ENCODE data around the gene INHA. TPM values are rescaled to one million over a fixed set of nuclear protein-coding genes. Genes with fewer than 3 reads are reported as not detected.

Gene INHA
- total RNA-seq, 1 experiment from 2014 or later, result 0.31 TPM

GRCh38 chr2:219561179-219562048 lies 10.7 kb upstream of the INHA start:
- no peaks in the 10 kb centered on the region for H3K27me3 ChIP-seq (ENCODE audit: insufficient read depth, low read length)
- no CpG with 5 or more reads among the region's 24 CpGs for WGBS (ENCODE audit: extremely low coverage, insufficient read length, low lambda C conversion rate)
- TF ChIP-seq CTCF (conservative IDR thresholded peaks at IDR 0.05), result no peak
- no peak overlapping the region for H3K9ac ChIP-seq (ENCODE audit: extremely low read depth, insufficient read length, low read length)
- peaks cover 2% of the 10 kb centered on the region; the same call in 1 of the 2 replicates for H3K27me3 Mint-ChIP-seq (ENCODE audit: low read depth)
- H3K27ac Mint-ChIP-seq, result peak overlapping the region; percentile 86 to 96 (median 89)
- peaks cover 26% of the 10 kb centered on the region; the same call in 1 of the 2 replicates for H3K4me1 ChIP-seq (ENCODE audit: insufficient read depth, low read length)
- peaks cover 32 to 67% (median 48%) of the 10 kb centered on the region in 3 experiments for H3K36me3 Mint-ChIP-seq (ENCODE audit: insufficient read depth in 1 of 3, low read depth in 3 of 3)
- H3K79me1 ChIP-seq (ENCODE audit: insufficient read depth, low read depth, low read length, poor library complexity, severe bottlenecking), result no peaks in the 10 kb centered on the region
- H4K5ac ChIP-seq (ENCODE audit: insufficient read length, low read depth, low read length), result no peak overlapping the region
- no peak overlapping the region for H2BK12ac ChIP-seq (ENCODE audit: insufficient read length, low read depth, low read length)
- no peak overlapping the region for H2AFZ ChIP-seq (ENCODE audit: low read length)
- no peak overlapping the region; the same call in 1 of the 2 replicates for H3K14ac ChIP-seq (ENCODE audit: insufficient read depth, low read length)
- no peaks in the 10 kb centered on the region for H4K20me1 ChIP-seq (ENCODE audit: control insufficient read depth, insufficient read depth, insufficient read length)
- no peak overlapping the region for H2BK120ac ChIP-seq (ENCODE audit: low read depth, low read length, poor library complexity, severe bottlenecking)
- no peaks in the 10 kb centered on the region for H3K9me3 ChIP-seq (ENCODE audit: control insufficient read depth, low read depth, low read length)
- no peaks in the 10 kb centered on the region for H3K79me2 ChIP-seq (ENCODE audit: insufficient read depth, low read length)
- peak; percentile 61 for DNase-seq
- H3T11ph ChIP-seq (ENCODE audit: low read length), result no peak overlapping the region
- H2AK5ac ChIP-seq (ENCODE audit: insufficient read length, low read length), result no peak overlapping the region
- no peak overlapping the region for H4K8ac ChIP-seq (replicated peaks; ENCODE audit: insufficient read length, low read depth, low read length)
- no peak overlapping the region for H3K27ac ChIP-seq (ENCODE audit: insufficient read length, low read depth, low read length)
- no peak overlapping the region for H2BK5ac ChIP-seq (ENCODE audit: insufficient read length, low read length)
- H2BK20ac ChIP-seq (ENCODE audit: low read depth, low read length, poor library complexity, severe bottlenecking), result no peak overlapping the region
- H3K4me2 ChIP-seq (ENCODE audit: insufficient read depth, insufficient read length, low read length), result no peak overlapping the region
- H3K9me3 Mint-ChIP-seq, result no peaks in the 10 kb centered on the region; a peak in 1 of 5 replicates
- H3K18ac ChIP-seq (ENCODE audit: insufficient read length, low read depth, low read length), result no peak overlapping the region
- H2BK15ac ChIP-seq (ENCODE audit: low read depth, low read length), result no peak overlapping the region
- no peak overlapping the region for H4K91ac ChIP-seq (ENCODE audit: insufficient read length, low read depth, low read length)
- H3K4me3 Mint-ChIP-seq, result peak overlapping the region in 1 of 2 experiments; percentile 17; a peak in 3 of 5 replicates
- no peak overlapping the region for H3K23ac ChIP-seq (ENCODE audit: insufficient read length, low read depth, low read length)
- no peak overlapping the region; the same call in 1 of the 2 replicates for H3K4ac ChIP-seq (ENCODE audit: low read depth, low read length)
- H3K56ac ChIP-seq (ENCODE audit: insufficient read length, low read depth, low read length), result no peak overlapping the region
- no peaks in the 10 kb centered on the region for H3K23me2 ChIP-seq (ENCODE audit: insufficient read length, low read depth, low read length, poor library complexity, severe bottlenecking)
- peaks cover 58 to 59% of the 10 kb centered on the region in 2 experiments for H3K4me1 Mint-ChIP-seq
